Esophagus muscularis mucosa (tissue), 3 donors: ENCODE data around the gene DMAC2.

Source experiments
- CTCF ChIP-seq, 3 experiments: fragments of 200-600 bp in 2 of 3; fragments of 450-650 bp in 1 of 3; sonication (generic) in 2 of 3; IDR thresholded peaks; one replicate each; pipeline ENCODE4 v1.5.1; 2017 to 2019; ENCODE audit warnings: antibody characterized with exemption in 3 of 3, mild to moderate bottlenecking in 2 of 3, moderate library complexity in 1 of 3
- POLR2A ChIP-seq: fragments of 450-650 bp; IDR thresholded peaks from one replicate; pipeline ENCODE4 v1.6.1; 2017; ENCODE audit warnings: antibody characterized with exemption, moderate library complexity, mild to moderate bottlenecking, low read depth

GRCh38 chr19:41399525-41399924, 40.2 kb downstream of the DMAC2 start:
- TF ChIP-seq CTCF (IDR thresholded peaks at IDR 0.05): no peak
- no peak for TF ChIP-seq POLR2A
